Middle frontal gyrus (tissue), 1 donor: Measurements from ENCODE around the gene APCDD1L.

Source experiments
- DNase-seq: peaks from one replicate; pipeline ENCODE4 v3.0.0-alpha.2; 2015; ENCODE audit warnings: low spot score; ENCODE audit errors: extremely low spot score

The APCDD1L gene

DNA sequence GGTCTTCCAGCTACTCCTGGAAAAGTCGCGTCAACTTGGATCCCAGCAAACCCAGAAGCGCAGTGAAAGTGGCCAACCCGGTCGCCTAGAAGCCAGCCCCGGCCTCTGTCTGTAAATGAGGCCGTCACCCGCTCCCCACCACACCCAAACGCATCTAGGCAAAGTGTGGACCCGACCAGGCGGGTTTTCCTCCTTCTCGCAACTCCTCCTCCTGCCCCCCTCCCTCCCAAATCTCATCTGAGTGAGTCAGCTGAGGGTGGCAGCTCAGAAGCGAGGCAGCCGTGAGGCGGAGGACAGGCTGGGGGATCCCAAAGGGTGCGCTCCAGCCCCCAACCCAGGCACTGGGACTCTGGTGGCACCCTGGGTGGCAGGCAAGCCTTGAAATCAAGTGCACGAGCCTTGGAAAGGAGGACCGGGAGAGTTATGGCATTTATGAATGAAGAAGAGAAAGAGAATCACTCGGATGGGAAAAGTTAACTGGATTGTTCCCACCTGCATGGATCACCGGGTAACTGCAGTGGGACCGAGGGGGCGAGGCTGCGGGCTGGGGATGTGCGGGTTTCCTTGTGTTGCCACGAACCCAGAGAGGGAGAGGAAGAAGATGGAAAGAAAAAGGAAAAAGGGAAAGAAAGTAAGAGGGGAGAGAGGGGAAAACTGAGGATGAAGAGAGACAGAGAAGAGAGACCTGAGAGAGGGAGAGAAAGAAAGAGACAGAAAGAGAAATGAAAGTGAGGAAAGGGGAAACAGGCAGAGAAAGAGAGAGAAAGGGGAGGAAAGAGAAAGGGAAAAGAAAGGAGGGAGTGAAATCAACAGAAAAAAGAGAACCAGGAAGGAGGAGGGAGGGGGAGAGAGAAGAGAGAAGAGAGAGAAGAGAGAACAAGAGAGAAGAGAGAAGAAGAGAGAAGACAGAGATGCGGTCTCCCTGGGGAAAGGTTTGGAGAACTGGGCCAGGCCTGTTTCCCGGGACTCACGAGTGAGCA is at the start of gene APCDD1L:
Gene APCDD1L (minus strand): TSS at position 167 of the 980 bp plus-strand sequence. CDS start 692 bp downstream, outside the sequence.
- DNase-seq, result no peak

DNA sequence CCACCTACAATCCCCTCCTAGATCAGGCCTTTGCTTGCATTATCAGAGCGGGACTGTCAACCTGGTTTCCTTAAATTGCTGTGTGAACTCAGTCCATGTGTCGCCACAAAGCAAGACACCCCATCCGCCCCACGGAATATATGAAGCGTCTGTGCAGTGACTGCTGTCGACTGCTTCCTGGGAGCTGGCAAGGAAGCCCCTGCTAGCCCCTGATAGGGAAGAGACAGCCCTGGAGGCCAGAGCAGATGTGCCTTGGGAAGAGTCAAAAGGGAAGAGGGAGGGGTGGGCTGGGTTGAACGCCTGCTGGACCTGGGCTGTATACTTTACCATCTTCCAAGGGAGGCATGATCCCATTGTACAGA is 44.1 kb upstream of the APCDD1L start:
- no peak for DNase-seq

DNA sequence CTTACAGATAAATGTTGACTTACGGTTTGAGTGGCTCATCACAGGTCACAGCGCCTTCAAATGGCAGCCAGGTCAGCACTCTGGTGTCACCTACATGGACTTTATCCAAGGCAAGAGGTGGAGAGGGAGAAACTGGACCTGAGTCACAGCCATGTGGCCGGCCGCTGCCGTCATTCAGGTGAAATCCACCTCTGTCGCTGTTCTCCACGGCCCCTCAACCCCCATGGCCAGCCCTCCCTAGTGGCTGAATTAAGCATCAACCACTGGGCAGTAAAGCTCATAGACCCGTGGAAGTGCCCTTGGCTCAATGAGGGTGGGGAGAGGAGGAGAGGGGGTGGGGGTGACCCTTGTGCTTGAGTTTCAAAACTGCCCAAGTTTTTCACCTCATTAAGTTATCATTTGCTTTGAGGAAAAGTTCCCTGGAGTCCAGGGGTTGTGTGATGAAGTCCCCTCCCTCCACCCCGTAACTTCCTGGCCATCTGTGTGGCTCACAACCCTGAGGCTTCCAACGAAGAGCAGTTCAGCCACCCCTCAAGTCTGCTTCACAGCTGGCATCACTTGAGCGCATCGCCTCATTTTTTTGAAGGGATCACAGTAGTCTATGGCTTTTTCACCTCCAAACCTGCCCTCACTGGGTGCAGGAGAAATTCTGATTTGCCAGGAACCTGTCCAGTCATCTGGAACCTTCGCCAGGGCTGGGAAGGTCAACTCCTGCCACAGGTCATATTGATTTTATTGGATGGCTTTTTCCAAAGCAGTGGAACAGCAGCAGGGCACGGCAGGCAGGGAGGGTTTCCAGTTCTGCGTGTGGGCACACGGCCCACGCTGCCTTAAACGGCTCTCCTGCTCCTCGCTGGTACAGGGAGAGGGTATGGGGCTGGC is 43.5 kb upstream of the APCDD1L start:
- no peak for DNase-seq

DNA sequence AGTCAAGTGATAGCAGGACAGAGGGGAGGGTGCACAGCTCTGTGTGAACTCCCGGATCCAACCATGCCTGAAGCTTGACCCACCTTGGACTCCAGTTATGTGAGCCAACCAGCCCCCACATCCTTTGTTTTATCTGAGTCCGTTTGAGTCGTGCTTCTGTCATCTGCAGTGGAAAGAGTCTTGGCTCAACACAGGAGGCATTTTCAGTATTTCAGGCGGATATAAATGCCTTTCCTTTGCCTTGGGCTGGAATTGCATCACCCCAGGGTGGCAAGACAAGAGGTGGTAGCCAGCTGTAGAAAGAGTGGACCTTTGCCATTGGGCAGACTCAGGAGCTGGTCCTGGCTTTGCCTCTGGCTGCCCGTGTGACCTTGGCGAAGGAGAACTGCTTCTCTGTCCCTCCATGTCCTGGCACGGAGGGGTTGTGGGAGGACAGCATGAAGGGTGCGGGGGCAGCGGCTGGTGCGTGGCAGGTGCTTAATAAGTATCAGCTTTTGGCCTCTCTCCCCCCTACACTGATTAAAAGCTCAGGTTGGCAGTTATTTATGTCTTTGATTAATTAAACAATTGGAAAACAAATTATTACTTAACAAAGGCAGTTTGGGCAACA is 42.6 kb upstream of the APCDD1L start:
- no peak for DNase-seq

DNA sequence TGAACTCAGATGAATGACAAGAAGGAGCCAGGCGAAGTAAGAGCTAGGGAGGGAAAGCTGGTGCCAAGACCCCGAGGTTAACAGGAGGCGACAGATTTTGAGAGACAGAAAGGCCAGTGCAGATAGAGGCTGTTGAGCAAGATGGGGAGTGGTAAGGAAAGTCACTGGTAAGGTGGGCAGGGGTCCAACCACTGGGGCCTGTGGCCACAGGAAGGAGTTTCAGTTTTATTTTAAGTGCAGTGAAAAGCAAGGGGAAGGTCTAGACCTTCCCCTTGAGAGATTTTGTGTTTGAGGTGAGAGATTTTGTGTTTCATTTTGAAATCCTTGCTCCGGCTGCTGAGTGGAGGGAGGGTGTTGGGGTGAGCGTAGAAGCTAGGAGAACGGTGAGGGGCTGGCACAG is 41.8 kb upstream of the APCDD1L start:
- no peak for DNase-seq

DNA sequence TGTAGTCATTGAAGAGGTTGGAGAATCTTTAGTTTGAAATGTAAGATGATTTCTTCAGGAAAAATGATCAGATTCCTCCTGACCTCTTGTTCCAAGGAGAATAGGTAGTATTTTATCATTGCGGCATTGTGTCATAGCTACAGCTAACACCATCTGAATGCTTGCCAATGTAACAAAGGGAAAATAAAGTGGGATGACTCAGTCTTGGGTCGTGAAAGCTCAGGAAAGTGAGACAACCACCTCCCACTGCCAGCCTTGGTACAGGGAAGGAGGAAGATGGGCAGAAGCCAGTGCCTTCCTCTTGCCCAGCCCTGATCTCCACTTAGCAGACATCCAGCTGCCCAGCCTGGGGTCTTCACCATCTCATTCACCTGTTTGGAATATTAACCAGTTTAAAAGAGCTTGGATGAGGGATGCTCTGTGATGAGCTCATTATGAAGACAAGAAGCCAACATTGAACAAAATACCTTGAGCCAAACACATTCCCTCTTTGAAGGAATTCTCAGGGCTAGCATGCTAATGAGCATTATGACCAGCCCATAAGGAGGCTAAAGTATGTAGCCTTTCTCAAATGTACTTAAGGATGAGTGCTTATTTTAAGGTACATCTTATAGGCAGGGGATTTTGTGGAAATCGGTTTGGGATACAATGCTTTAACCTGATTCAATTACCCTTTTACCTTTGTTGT is 40.0 kb upstream of the APCDD1L start:
- no peak for DNase-seq

DNA sequence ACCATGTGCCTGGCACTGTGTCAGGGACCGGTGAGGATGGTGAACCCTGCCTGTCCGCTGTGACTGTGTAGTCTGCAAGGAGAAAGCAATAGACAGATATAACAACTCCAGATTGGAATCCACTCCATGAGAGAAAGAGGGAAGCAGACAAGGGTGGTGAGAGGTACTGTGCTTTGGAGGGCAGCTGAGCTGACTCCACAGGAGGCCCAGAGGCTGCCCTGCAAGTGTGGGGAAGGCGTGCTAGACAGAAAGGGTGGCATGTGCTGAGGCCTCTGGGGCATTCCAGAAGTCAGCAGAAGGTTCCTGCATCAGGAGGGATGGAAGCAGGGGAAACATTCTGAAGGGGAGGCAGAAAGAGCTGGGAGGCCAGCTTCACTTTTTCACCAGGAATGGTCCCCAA is 39.3 kb upstream of the APCDD1L start:
- DNase-seq, result no peak

DNA sequence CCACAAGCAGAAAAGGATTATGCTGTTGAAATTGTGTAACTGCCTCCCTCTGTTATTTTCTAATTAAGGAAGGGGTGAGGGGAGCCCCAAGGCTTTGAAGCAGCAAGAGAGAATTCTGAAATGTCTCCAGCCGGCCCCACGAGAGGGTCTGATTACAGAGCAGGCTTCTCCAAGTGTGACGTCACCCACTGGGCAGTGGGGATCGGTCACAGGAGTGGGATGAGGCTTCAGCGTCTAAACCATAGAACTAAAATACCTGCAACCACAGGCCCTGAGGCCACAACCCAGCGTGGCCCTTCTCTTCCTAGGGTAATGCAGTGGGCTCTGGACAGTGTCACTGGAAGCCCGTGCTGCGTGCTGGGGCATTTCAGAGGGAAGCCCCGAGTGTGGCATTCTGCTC is 38.6 kb upstream of the APCDD1L start:
- DNase-seq, result no peak

DNA sequence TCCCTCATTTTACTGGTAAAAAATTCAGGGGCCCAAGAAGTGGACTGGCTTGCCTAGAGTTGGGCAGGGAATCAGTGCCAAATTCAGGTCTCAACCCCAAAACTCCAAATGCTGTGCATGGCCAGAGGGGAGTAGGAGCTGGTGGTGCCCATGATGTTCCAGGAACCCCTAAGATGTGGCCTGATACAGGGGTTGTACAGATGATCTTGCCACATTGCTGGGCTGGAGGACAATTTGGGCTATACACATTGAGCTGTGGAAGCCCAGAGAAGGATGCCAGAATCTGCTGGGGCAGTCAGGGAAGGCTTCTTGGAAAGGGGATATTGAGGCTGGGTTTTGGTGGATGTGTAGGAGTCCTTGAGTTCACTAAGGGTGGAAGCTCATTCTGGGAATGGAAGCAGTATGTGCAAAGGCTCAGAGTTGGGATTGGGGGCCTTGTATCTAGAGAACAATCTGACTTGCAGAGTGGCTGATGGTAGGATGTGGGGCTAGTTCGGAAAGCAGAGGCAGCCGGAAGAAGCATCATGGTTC is 38.0 kb upstream of the APCDD1L start:
- DNase-seq, result no peak

DNA sequence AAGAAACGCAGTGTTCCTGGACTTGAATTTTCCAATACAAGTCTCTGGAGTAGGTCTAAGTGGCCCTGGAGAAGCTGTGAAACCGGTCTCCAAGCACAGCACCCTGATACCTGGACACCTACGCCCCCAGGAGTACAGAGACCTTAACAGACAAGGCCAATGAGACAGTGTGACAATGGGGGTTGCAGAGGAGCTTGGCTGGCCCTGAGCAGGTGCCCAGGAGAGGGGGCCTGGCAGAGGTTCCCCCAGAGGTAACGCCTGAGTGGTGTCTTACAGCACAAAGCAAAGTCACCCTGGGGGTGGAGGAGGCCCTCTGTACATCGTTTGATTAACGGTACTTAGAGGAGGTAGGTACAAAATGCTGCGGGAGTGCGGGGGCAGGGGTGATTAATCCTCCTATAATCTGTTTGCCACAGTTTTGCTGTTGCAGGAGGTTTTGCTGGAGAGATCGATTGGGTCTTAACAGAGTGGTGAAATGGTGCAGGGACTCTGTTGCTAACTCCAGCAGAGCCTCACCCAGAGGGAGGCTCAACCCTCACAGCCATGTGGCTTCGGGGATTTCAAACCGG is 37.3 kb upstream of the APCDD1L start:
- DNase-seq, result no peak

DNA sequence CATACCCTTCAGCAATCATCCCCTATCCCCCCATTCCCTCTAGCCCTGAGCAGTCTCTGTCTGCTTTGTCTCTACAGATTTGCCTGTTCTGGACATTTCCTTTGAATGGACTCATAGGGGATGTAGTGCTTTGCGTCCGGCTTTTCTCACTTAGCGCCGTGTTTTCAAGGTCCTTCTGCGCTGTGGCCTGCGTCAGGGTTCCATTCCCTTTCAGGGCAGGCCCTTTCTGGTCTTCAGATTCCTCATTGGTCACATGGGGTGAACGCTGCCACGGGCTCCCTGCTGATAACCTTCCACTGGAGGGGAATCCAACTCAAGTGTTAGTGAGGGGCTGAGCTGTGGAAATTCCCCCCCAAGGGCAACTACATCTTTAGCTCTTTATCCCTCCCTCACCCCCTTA is 36.4 kb upstream of the APCDD1L start:
- no peak for DNase-seq

DNA sequence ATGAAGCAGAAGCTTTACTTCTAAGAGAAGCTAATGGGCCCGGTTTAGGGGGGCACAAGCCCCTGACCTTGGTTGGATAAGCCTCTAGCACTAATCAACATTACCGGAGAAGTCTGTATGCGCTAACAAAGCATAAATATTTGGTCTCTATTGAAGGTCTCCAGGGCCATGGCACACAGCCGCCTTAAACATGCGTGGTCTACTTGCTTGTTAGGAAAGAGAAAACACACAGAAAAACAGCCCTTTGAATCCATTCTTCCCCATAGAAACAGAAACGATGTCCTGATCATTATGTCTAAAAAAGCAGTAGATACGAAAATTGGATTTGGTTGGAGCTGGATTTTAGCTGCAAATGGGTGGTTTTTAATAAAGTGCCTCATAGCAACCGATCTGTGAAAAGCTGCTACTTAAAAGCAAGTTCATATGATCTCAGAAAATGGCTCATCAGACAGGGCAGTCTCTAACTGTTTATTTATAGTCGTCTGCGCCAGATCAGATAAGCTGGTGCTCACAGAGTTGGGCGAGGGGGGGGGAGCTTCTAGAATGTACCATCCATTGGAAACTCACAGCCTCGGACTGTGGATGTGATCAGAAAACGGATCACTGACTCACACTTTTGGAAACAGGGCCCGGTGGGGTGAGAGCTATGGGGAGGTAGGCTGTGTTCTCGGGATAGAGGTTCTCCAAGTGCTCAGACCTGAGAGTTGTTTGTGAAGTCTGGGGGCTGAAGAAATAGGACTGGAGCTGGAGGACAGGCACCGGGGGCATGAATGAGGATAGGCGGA is 35.3 kb upstream of the APCDD1L start:
- DNase-seq, result no peak

DNA sequence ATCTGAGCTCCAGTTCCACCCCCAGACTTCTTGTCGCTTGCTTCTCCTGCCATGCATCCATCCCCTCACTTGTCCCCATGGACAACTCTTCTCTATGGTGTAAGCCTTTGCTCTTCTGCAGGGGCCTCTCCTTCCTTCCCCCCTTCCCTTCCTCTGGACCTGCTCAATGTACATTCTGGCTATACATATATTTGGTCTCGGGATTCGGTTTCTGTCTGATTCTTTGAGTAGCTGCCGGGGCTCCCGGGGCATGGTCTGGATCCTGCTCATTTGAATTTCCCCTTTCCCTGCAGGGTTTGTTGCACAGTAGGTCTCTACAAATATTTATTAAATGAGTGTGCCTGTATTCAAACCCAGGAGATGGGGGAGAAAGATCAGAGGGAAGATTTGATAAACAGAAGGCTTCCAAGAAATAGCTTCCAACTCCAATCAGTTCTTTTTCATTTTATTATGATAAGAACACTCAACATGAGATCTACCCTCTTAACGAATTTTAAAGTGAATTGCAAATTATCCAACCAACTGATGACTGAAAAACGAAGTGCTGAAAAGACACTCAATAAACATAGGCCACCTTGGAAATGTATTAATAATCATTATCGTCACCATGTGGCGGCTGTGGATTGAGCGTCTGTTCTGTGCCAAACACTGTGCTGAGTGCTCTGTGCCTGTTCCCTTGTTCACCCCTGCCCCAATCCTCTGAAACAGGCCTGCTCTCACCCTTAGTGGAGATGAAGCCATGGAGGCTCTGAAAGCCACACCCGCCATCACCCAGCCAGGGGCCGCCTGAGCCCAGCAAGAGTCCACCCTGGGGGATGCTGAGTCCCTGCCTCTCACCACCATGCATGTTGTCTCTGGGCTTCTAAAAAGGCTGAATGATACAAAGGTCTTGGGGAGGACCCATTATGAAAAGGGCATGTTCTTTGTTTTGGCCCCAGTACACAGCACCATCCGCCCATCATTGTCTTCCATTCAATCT is 34.3 kb upstream of the APCDD1L start:
- no peak for DNase-seq

DNA sequence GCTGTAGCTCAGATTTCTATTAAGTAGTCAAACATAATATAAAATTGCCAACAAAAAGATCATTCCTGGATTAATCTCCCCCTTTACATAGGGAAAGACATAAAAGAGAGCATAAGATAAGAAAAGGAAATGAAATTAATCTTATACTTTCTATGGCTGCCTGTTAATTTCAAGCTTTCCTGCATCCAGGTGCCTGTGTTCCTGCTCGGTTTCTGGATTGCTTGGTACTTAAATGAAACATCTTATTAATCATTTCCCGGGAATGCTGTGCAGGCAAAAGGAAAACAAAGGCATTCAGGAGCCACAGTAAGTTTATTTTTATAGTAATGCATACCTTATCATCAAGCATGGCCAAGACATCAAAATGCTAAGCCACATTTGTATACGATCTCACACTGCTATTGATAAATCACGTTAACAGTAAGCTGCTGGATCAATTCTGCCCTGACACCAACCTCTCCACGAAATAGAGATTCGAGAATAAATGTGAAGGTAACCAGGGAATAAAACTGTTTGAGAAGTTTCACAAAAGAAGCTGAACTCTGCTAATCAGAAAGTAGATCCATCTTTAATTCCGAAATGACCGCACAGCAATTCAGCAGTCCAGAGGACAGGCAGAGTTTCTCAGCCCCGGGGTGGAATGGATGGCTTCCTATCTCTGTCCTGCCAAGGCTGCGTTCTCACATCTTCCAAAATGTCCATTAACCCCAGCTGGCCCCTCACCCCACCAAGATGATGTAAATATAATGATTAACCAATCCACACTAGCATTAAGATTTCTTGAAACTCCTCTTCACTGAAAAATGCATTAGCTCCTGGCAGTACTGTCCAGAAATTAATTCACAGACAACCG is 32.6 kb upstream of the APCDD1L start:
- no peak for DNase-seq

DNA sequence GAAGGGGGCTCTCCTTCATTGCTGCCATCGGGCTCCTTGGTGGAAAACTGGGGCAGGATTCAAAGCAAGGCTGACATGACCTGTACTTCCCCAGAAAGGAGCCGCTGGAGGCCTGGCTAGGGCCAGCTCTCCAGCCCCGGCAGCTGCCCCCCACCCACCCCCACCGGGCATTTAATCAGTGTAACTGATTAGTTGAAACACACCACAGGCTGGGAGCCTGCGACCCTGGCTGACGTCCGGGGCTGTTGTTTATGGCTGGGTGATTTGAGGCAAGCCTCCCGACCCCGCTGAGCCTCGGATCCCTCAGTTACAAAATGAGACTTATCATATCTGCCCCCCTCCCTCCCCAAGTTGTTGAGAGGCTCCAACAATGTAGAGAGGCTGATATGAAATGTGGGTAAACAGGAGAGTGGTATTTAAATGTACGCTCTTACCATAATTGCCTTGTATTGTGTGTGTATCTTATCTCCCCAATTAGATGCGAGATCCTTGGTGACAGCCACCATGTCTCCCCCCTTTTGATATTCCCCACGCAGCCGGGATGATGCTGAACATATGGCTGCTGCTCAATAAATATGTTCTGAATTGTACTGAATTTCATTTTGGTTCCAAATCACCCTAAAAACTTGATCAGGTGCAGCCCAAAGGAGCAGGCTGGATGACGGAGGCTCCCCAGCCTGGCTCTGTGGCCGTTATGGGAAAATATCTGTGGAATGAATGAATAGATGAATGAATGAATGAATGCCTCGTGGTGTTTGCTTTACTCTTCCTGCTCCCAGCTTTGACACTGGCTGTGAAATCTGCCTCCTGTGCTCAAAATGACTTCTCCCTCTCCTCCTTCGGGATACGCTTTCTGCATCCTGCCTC is 31.8 kb upstream of the APCDD1L start:
- DNase-seq, result no peak

DNA sequence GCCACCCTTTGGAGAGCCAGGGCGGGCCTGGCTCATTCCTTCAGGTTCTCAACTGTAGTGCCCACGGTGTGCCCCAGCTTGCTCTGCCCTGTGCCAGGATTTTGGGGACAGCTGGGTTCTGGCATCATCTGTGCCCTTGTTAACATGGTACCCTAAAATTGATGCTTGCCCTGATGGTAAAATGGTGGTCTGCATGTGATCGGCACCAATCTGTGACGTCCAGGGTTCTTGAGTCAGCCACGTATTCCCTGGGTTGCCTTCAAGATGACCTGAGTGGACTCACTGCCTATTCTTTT is 31.2 kb upstream of the APCDD1L start:
- DNase-seq, result no peak
